SU-DHL-6 (cell line): ENCODE results near the gene DYNC1H1.

Experiments
- H2AFZ ChIP-seq: fragments of 200-600 bp; sonication (generic); 2 replicates; pipeline ENCODE4 v1.6.1; 2014; ENCODE audit warnings: low read depth, mild to moderate bottlenecking, moderate library complexity, mixed read lengths, antibody characterized with exemption, low read length; ENCODE audit not compliant: severe bottlenecking
- H3F3A ChIP-seq: fragments of 200-600 bp; shearing (Covaris generic); 2 replicates; pipeline ENCODE4 v1.6.0; 2016; ENCODE audit warnings: antibody characterized with exemption, mild to moderate bottlenecking; ENCODE audit not compliant: insufficient read depth
- H3K27ac ChIP-seq: fragments of 200-600 bp; sonication (generic); 2 replicates; pipeline ENCODE4 v1.5.1; 2016; ENCODE audit warnings: low read depth, mild to moderate bottlenecking, low read length, moderate library complexity, mixed read lengths
- H3K27me3 ChIP-seq: fragments of 200-600 bp; sonication (generic), shearing (Covaris generic); 2 replicates; pipeline ENCODE4 v1.6.0; 2014; ENCODE audit warnings: mild to moderate bottlenecking, low read length
- H3K36me3 ChIP-seq: fragments of 200-600 bp; sonication (generic); 2 replicates; pipeline ENCODE4 v1.6.1; 2014; ENCODE audit warnings: mild to moderate bottlenecking, low read length, mixed read lengths
- H3K4me2 ChIP-seq: fragments of 300-600, 200-600 bp; shearing (Covaris generic), sonication (generic); 2 replicates; pipeline ENCODE4 v1.6.0; 2014; ENCODE audit warnings: low read length, low read depth, mild to moderate bottlenecking; ENCODE audit not compliant: poor library complexity, severe bottlenecking
- H3K4me3 ChIP-seq: fragments of 200-600 bp; sonication (generic); 2 replicates; pipeline ENCODE4 v1.5.1; 2014; ENCODE audit warnings: antibody characterized with exemption, low read length, mild to moderate bottlenecking, mixed read lengths; ENCODE audit not compliant: insufficient read depth, poor library complexity, severe bottlenecking
- H3K79me2 ChIP-seq: fragments of 200-600 bp; sonication (generic); 2 replicates; pipeline ENCODE4 v1.6.1; 2014; ENCODE audit warnings: mild to moderate bottlenecking, low read length, moderate library complexity; ENCODE audit not compliant: insufficient read depth
- H3K9ac ChIP-seq: fragments of 200-600 bp; sonication (generic); 2 replicates; pipeline ENCODE4 v1.7.0; 2014; ENCODE audit warnings: mild to moderate bottlenecking, low read length
- H3K9me2 ChIP-seq: fragments of 200-600 bp; sonication (generic); replicated peaks from 2 replicates; pipeline ENCODE4 v1.6.1; 2014; ENCODE audit warnings: low read length; ENCODE audit not compliant: insufficient read depth
- H3K9me3 ChIP-seq: fragments of 200-600 bp; sonication (generic); 2 replicates; pipeline ENCODE4 v1.6.1; 2014; ENCODE audit warnings: low read length, mixed read lengths; ENCODE audit not compliant: insufficient read depth
- H4K20me1 ChIP-seq: fragments of 200-600 bp; sonication (generic); 2 replicates; pipeline ENCODE4 v1.6.1; 2014; ENCODE audit warnings: low read depth, mild to moderate bottlenecking, antibody characterized with exemption, low read length, moderate library complexity, mixed read lengths
- CTCF ChIP-seq: fragments of 200-600 bp; sonication (generic); IDR thresholded peaks from one replicate; pipeline ENCODE4 v1.5.1; 2017; ENCODE audit warnings: antibody characterized with exemption, mild to moderate bottlenecking, low read length, moderate library complexity; ENCODE audit not compliant: insufficient read depth, poor library complexity, severe bottlenecking
- EZH2phosphoT487 ChIP-seq: fragments of 200-600 bp; sonication (generic), shearing (Covaris generic); conservative IDR thresholded peaks from 2 replicates; pipeline ENCODE4 v1.6.1; 2018; ENCODE audit warnings: mild to moderate bottlenecking, antibody characterized with exemption, low read length, moderate library complexity, mixed read lengths

The DYNC1H1 gene

GRCh38 chr14:101985957-101986356 is 21.6 kb downstream of the DYNC1H1 start:
- Histone ChIP-seq H3K4me2 (no peak overlapping the region), H4K20me1 (no peaks in the 10 kb centered on the region), H3K9ac (no peak overlapping the region), H3K9me3 (no peaks in the 10 kb centered on the region), H3K27ac (no peak overlapping the region), H3F3A (no peaks in the 10 kb centered on the region), H3K9me2 (no peaks in the 10 kb centered on the region), H3K27me3 (no peaks in the 10 kb centered on the region), H3K4me3 (no peak overlapping the region), H2AFZ (no peak overlapping the region), H3K79me2 (no peaks in the 10 kb centered on the region), H3K36me3 (peaks cover 16% of the 10 kb centered on the region)
- no peak for TF ChIP-seq EZH2phosphoT487
- no peak for TF ChIP-seq CTCF

GRCh38 chr14:101986953-101987352 is 22.6 kb downstream of the DYNC1H1 start:
- Histone ChIP-seq H4K20me1 (no peaks in the 10 kb centered on the region), H3K9ac (no peak overlapping the region), H3K79me2 (no peaks in the 10 kb centered on the region), H3K9me2 (no peaks in the 10 kb centered on the region), H3F3A (no peaks in the 10 kb centered on the region), H3K4me3 (no peak overlapping the region), H3K9me3 (no peaks in the 10 kb centered on the region), H2AFZ (no peak overlapping the region), H3K36me3 (peaks cover 13% of the 10 kb centered on the region; the same call in 1 of the 2 replicates), H3K27ac (no peak overlapping the region), H3K27me3 (no peaks in the 10 kb centered on the region), H3K4me2 (no peak overlapping the region)
- TF ChIP-seq EZH2phosphoT487 (no peak), CTCF (no peak)

DNA sequence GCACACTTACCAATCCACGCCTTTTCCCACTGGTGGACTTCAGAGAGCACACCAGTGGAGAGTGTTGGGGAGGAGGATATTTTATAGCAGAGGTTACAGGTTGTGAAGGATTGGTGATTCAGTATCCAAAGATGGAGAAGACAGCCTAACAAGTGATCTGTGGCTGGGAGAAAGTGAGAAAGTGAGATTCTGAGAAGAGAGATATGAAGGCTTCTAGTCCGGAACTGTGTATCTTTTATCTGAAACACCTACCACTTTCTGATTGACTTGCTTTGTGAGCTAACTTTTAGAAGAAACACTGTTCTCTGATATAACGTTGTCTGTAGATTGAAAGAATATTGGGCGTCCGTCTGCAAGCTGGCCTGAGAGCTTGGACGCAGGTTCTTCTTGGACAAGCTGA is 24.0 kb downstream of the DYNC1H1 start:
- Histone ChIP-seq H4K20me1 (no peaks in the 10 kb centered on the region), H3K9me3 (no peaks in the 10 kb centered on the region), H3K9ac (no peak overlapping the region), H3F3A (no peaks in the 10 kb centered on the region), H3K4me3 (no peak overlapping the region), H3K36me3 (peaks cover 13% of the 10 kb centered on the region; the same call in 1 of the 2 replicates), H3K4me2 (no peak overlapping the region), H3K9me2 (no peaks in the 10 kb centered on the region), H2AFZ (no peak overlapping the region), H3K79me2 (no peaks in the 10 kb centered on the region), H3K27me3 (no peaks in the 10 kb centered on the region), H3K27ac (no peak overlapping the region)
- TF ChIP-seq EZH2phosphoT487: no peak
- no peak for TF ChIP-seq CTCF

- no peak overlapping the region for H3K27ac ChIP-seq
- H3K36me3 ChIP-seq: peaks cover 22% of the 10 kb centered on the region; the same call in 1 of the 2 replicates
- no peaks in the 10 kb centered on the region for H3K9me3 ChIP-seq
- H3K27me3 ChIP-seq: no peaks in the 10 kb centered on the region
- H3K9ac ChIP-seq: no peak overlapping the region
- no peaks in the 10 kb centered on the region for H3K9me2 ChIP-seq
- no peak for TF ChIP-seq CTCF
- no peaks in the 10 kb centered on the region for H3F3A ChIP-seq
- H4K20me1 ChIP-seq: no peaks in the 10 kb centered on the region
- H3K4me3 ChIP-seq: no peak overlapping the region
- no peaks in the 10 kb centered on the region for H3K79me2 ChIP-seq
- no peak overlapping the region for H3K4me2 ChIP-seq
- no peak overlapping the region for H2AFZ ChIP-seq
Observed at GRCh38 chr14:101991352-101991751, 27.0 kb downstream of the DYNC1H1 start.
